SK-N-SH (cell line): ENCODE data around the gene SLC25A51. TPM values are rescaled to one million over a fixed set of nuclear protein-coding genes. Genes with fewer than 3 reads are reported as not detected.
A peak's percentile ranks its signal among the peaks of the same experiment; 100 is the strongest.

Source experiments
- CTCF ChIA-PET: fragments of 300-600, 350-600 bp; formaldehyde crosslinking; extraction: SDS; loops from one replicate; lab custom pipeline; 2021; lab: Yijun Ruan, JAX
- POLR2A ChIA-PET: fragments of 350-600 bp; sonication (Branson Sonifier 250); formaldehyde crosslinking; extraction: SDS; loops from one replicate; lab custom pipeline; 2020; ENCODE audit warnings: antibody characterized with exemption, inconsistent platforms; lab: Yijun Ruan, JAX
- DNase-seq: peaks from one replicate; pipeline ENCODE4 v3.0.0; 2012
- H2AFZ ChIP-seq: fragments of 200-600 bp; sonication (generic); 2 replicates; pipeline ENCODE4 v1.8.1; 2016; ENCODE audit warnings: antibody characterized with exemption, mild to moderate bottlenecking, low read depth
- H3F3A ChIP-seq: fragments of 200-600 bp; sonication (generic); replicated peaks from 2 replicates; pipeline ENCODE3; 2016; ENCODE audit warnings: antibody characterized with exemption, mild to moderate bottlenecking; ENCODE audit not compliant: insufficient read depth
- H3K27ac ChIP-seq, 2 experiments: fragments of 200-500 bp in 1 of 2; fragments of 200-600 bp in 1 of 2; sonication (Bioruptor generic) in 1 of 2; sonication (generic), shearing (Covaris generic) in 1 of 2; 2 replicates each; pipeline versions ENCODE4 v1.5.1 to v1.6.1; 2014 to 2016; ENCODE audit warnings: low read depth in 2 of 2, inconsistent platforms in 1 of 2, low read length in 1 of 2, mild to moderate bottlenecking in 1 of 2, mixed read lengths in 1 of 2
- H3K27me3 ChIP-seq: fragments of 200-600 bp; sonication (generic), shearing (Covaris generic); 2 replicates; pipeline ENCODE4 v1.6.1; 2016; ENCODE audit warnings: mixed run types; ENCODE audit not compliant: insufficient read depth
- H3K36me3 ChIP-seq, 2 experiments: fragments of 200-500 bp in 1 of 2; fragments of 200-600 bp in 1 of 2; sonication (Bioruptor generic) in 1 of 2; sonication (generic) in 1 of 2; replicated peaks in 1 of 2; 2 replicates each; pipeline versions ENCODE3 to v1.5.1; 2014 to 2016; ENCODE audit warnings: low read length in 1 of 2, mild to moderate bottlenecking in 1 of 2; ENCODE audit not compliant: insufficient read depth in 2 of 2, control insufficient read depth in 1 of 2
- H3K4me1 ChIP-seq, 2 experiments: fragments of 200-500 bp in 1 of 2; fragments of 200-600 bp in 1 of 2; sonication (Bioruptor generic) in 1 of 2; sonication (generic), shearing (Covaris generic) in 1 of 2; 2 replicates each; pipeline versions ENCODE4 v1.5.1 to v1.6.1; 2014 to 2016; ENCODE audit warnings: low read depth in 1 of 2, low read length in 1 of 2, mixed run types in 1 of 2; ENCODE audit not compliant: insufficient read depth in 2 of 2, control insufficient read depth in 1 of 2
- H3K4me2 ChIP-seq: fragments of 200-600 bp; sonication (generic), shearing (Covaris generic); 2 replicates; pipeline ENCODE4 v1.6.1; 2017; ENCODE audit warnings: mixed run types
- H3K4me3 ChIP-seq, 2 experiments: fragments of 200-500 bp in 1 of 2; fragments of 200-600 bp in 1 of 2; sonication (Bioruptor generic) in 1 of 2; sonication (generic), shearing (Covaris generic) in 1 of 2; 2 replicates each; pipeline versions ENCODE4 v1.5.1 to v1.8.1; 2014 to 2016; ENCODE audit warnings: low read depth in 2 of 2, inconsistent platforms in 1 of 2, low read length in 1 of 2, mild to moderate bottlenecking in 1 of 2, mixed read lengths in 1 of 2, moderate library complexity in 1 of 2
- H3K79me2 ChIP-seq: fragments of 200-600 bp; sonication (generic); 2 replicates; pipeline ENCODE4 v1.8.1; 2017; ENCODE audit warnings: mild to moderate bottlenecking; ENCODE audit not compliant: insufficient read depth
- H3K9ac ChIP-seq: fragments of 200-600 bp; sonication (generic); 2 replicates; pipeline ENCODE4 v1.6.1; 2017; ENCODE audit warnings: mixed run types
- H3K9me2 ChIP-seq: fragments of 200-600 bp; sonication (generic); 2 replicates; pipeline ENCODE4 v1.6.1; 2017; ENCODE audit warnings: mixed run types
- H3K9me3 ChIP-seq: fragments of 200-600 bp; sonication (generic); 2 replicates; pipeline ENCODE4 v1.6.1; 2017; ENCODE audit warnings: mixed run types, mild to moderate bottlenecking, moderate library complexity
- H4K20me1 ChIP-seq: fragments of 200-600 bp; sonication (generic); 2 replicates; pipeline ENCODE4 v1.6.1; 2017; ENCODE audit warnings: mild to moderate bottlenecking, mixed run types; ENCODE audit not compliant: insufficient read depth
- CHD2 ChIP-seq: fragments of 150-350 bp; IDR thresholded peaks from 2 replicates; pipeline ENCODE4 v1.6.1; 2018; ENCODE audit warnings: low read length; ENCODE audit not compliant: partially characterized antibody
- CTCF ChIP-seq: fragments of 200-600 bp; sonication (generic); IDR thresholded peaks from 2 replicates; pipeline ENCODE4 v1.6.1; 2017; ENCODE audit warnings: antibody characterized with exemption, mild to moderate bottlenecking, moderate library complexity
- ELF1 ChIP-seq: IDR thresholded peaks from 2 replicates; pipeline ENCODE4 v1.4.0; 2012
- EP300 ChIP-seq, 2 experiments: IDR thresholded peaks; 2 replicates each; pipeline versions ENCODE4 v1.4.0 to v1.6.1; 2012; ENCODE audit warnings: borderline replicate concordance in 1 of 2, low read depth in 1 of 2, low read length in 1 of 2
- EZH2phosphoT487 ChIP-seq: fragments of 200-600 bp; sonication (generic); IDR thresholded peaks from 2 replicates; pipeline ENCODE4 v1.6.1; 2017; ENCODE audit warnings: low read depth, mixed run types, mild to moderate bottlenecking, antibody characterized with exemption, moderate library complexity, borderline replicate concordance
- FOSL2 ChIP-seq: IDR thresholded peaks from 2 replicates; pipeline ENCODE4 v1.4.0; 2012; ENCODE audit warnings: low read depth, mild to moderate bottlenecking, moderate library complexity, borderline replicate concordance
- GABPA ChIP-seq: IDR thresholded peaks from 2 replicates; pipeline ENCODE4 v1.4.0; 2012; ENCODE audit warnings: low read depth, mild to moderate bottlenecking
- GATA2 ChIP-seq: sonication (generic); formaldehyde crosslinking; IDR thresholded peaks from 2 replicates; pipeline ENCODE4 v1.5.0; 2020; ENCODE audit warnings: mild to moderate bottlenecking, missing genetic modification reagents
- IRF3 ChIP-seq: fragments of 150-350 bp; IDR thresholded peaks from 2 replicates; pipeline ENCODE4 v1.6.1; 2016; ENCODE audit warnings: mild to moderate bottlenecking, low read depth, low read length
- JUND ChIP-seq: IDR thresholded peaks from 2 replicates; pipeline ENCODE4 v1.4.0; 2012
- MEF2A ChIP-seq: IDR thresholded peaks from 2 replicates; pipeline ENCODE4 v1.4.0; 2012; ENCODE audit warnings: low read depth, borderline replicate concordance
- NFIC ChIP-seq: IDR thresholded peaks from 2 replicates; pipeline ENCODE4 v1.4.0; 2012; ENCODE audit warnings: borderline replicate concordance
- NRF1 ChIP-seq: IDR thresholded peaks from 2 replicates; pipeline ENCODE4 v1.6.1; 2012; ENCODE audit warnings: low read depth, mild to moderate bottlenecking, low read length
- POLR2AphosphoS5 ChIP-seq: IDR thresholded peaks from 2 replicates; pipeline ENCODE4 v1.6.1; 2012; ENCODE audit warnings: low read depth, low read length
- RCOR1 ChIP-seq: fragments of 150-350 bp; IDR thresholded peaks from 2 replicates; pipeline ENCODE4 v1.6.1; 2017; ENCODE audit warnings: antibody characterized with exemption, low read length
- REST ChIP-seq: IDR thresholded peaks from 2 replicates; pipeline ENCODE4 v1.6.1; 2012; ENCODE audit warnings: mild to moderate bottlenecking, low read depth, low read length, moderate library complexity
- TCF12 ChIP-seq: IDR thresholded peaks from 2 replicates; pipeline ENCODE4 v1.4.0; 2012
- USF1 ChIP-seq: IDR thresholded peaks from 2 replicates; pipeline ENCODE4 v1.4.0; 2012; ENCODE audit warnings: low read depth, borderline replicate concordance
- YY1 ChIP-seq: IDR thresholded peaks from 2 replicates; pipeline ENCODE4 v1.4.0; 2012; ENCODE audit warnings: low read depth, mild to moderate bottlenecking
- WGBS: methylation state at CpG from one replicate; pipeline ENCODE4 v1.1.6; 2017; ENCODE audit warnings: low lambda C conversion rate; 5-methylcytosine and 5-hydroxymethylcytosine counted together
- polyA plus RNA-seq, 3 experiments: library from polyadenylated mRNA; depleted of rRNA; stranded (reverse); fragments of >200 nt; gene quantifications; 2 replicates each; pipeline ENCODE4 v1.2.3, GENCODE V29; 2012

SLC25A51 gene
- polyA plus RNA-seq, 1 of the 3 experiments (the other 2 are of a cell fraction): 13.3 TPM

GRCh38 chr9:37944266-37944650 is 40.3 kb upstream of the SLC25A51 start:
- Histone ChIP-seq H2AFZ (no peak overlapping the region), H3K4me3 (no peak overlapping the region; a peak in 1 of 4 replicates), H3K4me1 (peaks cover 48 to 79% of the 10 kb centered on the region in 2 experiments), H4K20me1 (no peaks in the 10 kb centered on the region), H3K9me3 (no peaks in the 10 kb centered on the region), H3K9ac (peak overlapping the region; percentile 7; the same call in 1 of the 2 replicates), H3K27me3 (no peaks in the 10 kb centered on the region), H3K9me2 (no peaks in the 10 kb centered on the region), H3K4me2 (peak overlapping the region; percentile 67), H3F3A (peaks cover 49% of the 10 kb centered on the region), H3K27ac (peak overlapping the region; percentile 88 to 100), H3K79me2 (peaks cover 67% of the 10 kb centered on the region; the same call in 1 of the 2 replicates), H3K36me3 (peaks cover 15 to 42% of the 10 kb centered on the region in 2 experiments)
- DNase-seq: no peak
- WGBS: 77% methylated on average over 3 of the region's 7 CpGs
- ChIA-PET CTCF (no interaction called here), POLR2A (no interaction called here)
- TF ChIP-seq CTCF (no peak), GATA2 (CRISPR knock-in tag) (no peak), RCOR1 (no peak), ELF1 (no peak), USF1 (no peak), CHD2 (no peak), TCF12 (no peak), MEF2A (no peak)

- 40% methylated on average over 12 of the region's 12 CpGs for WGBS
- no peak for DNase-seq
- H3K9me3 ChIP-seq: no peaks in the 10 kb centered on the region
- peak overlapping the region; percentile 88 to 100 for H3K27ac ChIP-seq
- H3K9ac ChIP-seq: peak overlapping the region; percentile 32; the same call in 1 of the 2 replicates
- peaks cover 54 to 83% of the 10 kb centered on the region in 2 experiments for H3K4me1 ChIP-seq
- peak overlapping the region; percentile 67 for H3K4me2 ChIP-seq
- H3K27me3 ChIP-seq: no peaks in the 10 kb centered on the region
- H2AFZ ChIP-seq: no peak overlapping the region
- peaks cover 65% of the 10 kb centered on the region; the same call in 1 of the 2 replicates for H3K79me2 ChIP-seq
- ChIA-PET POLR2A (no interaction called here), CTCF (interaction anchor here (1.2 kb wide), 1 partner anchor 45 kb away, joined by 3 read pairs; no protein-coding TSS in a partner anchor)
- H3K4me3 ChIP-seq: peak overlapping the region in 1 of 2 experiments; percentile 16; a peak in 1 of 4 replicates
- peaks cover 15 to 41% of the 10 kb centered on the region in 2 experiments for H3K36me3 ChIP-seq
- H3F3A ChIP-seq: peaks cover 55% of the 10 kb centered on the region
- H3K9me2 ChIP-seq: no peaks in the 10 kb centered on the region
- H4K20me1 ChIP-seq: no peaks in the 10 kb centered on the region
- TF ChIP-seq IRF3 (no peak), JUND (peak; percentile 85), NFIC (peak; percentile 98), FOSL2 (peak; percentile 72), EP300 (IDR thresholded peaks at IDR 0.05; ENCODE audit: borderline replicate concordance in 1 of 2, low read depth in 1 of 2, low read length in 1 of 2) (peak in 1 of 2 experiments; percentile 86), POLR2AphosphoS5 (no peak; the same call in none of the 2 replicates), GABPA (no peak), CHD2 (no peak), TCF12 (peak; percentile 93), MEF2A (peak; percentile 15; the same call in 1 of the 2 replicates), EZH2phosphoT487 (no peak), NRF1 (no peak), REST (no peak), YY1 (no peak)
Observed at GRCh38 chr9:37943345-37944265, 39.7 kb upstream of the SLC25A51 start.
